ENCODE data around the gene PRMT3. TPM values are rescaled to one million over a fixed set of nuclear protein-coding genes. Genes with fewer than 3 reads are reported as not detected.

PRMT3 gene
- total RNA-seq, 2 donors from 2014 or later: 21.4 to 42.0 TPM

GRCh38 chr11:20493340-20493739 is 105.8 kb downstream of the PRMT3 start:
- no peak for ATAC-seq (replicated peaks)
- Mint-ChIP-seq H3K36me3 (ENCODE audit: low read depth) (peaks cover 61% of the 10 kb centered on the region), H3K4me3 (no peak overlapping the region)

DNA sequence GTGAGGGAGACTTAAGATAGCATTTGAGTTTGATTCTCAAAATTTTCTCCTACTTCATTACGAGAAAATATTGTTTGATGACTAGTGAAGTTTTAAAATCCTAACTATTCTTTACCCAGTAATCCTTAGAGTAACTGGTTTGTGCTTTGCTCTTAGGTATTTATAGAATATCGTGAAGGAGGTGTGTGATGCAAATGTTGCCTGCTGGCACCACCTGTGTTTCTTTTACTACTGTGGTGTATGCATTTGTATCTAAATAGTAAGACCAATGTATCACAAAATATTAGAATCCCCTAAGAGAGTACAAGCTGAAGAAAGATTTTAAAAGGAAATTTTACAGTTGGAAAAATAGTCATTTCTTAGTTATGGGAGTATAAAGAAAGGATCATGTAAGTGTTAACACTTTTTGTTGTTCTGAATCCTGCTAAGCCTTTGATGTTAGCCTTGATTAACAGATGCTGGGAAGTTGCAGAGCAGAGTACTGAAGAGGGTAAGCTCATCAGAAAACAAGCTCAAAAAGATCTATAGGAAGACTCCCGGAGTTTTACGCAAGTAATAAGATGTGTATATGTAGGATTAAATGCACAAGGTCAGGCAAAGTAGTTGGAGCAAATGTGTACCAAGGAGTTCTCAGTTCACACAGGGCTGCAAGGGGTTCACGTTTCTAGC is 109.7 kb downstream of the PRMT3 start:
- Mint-ChIP-seq H3K4me3 (no peak overlapping the region), H3K4me1 (peaks cover 9% of the 10 kb centered on the region), H3K27ac (peak overlapping the region; percentile 16), H3K36me3 (ENCODE audit: low read depth) (peaks cover 68% of the 10 kb centered on the region), H3K27me3 (no peaks in the 10 kb centered on the region), H3K9me3 (no peaks in the 10 kb centered on the region)
- no peak for ATAC-seq (replicated peaks)

More at GRCh38 chr11:20493340-20493739, 105.8 kb downstream of the PRMT3 start:
- Mint-ChIP-seq H3K4me1 (peaks cover 9% of the 10 kb centered on the region), H3K27ac (no peak overlapping the region), H3K9me3 (no peaks in the 10 kb centered on the region), H3K27me3 (no peaks in the 10 kb centered on the region)

DNA sequence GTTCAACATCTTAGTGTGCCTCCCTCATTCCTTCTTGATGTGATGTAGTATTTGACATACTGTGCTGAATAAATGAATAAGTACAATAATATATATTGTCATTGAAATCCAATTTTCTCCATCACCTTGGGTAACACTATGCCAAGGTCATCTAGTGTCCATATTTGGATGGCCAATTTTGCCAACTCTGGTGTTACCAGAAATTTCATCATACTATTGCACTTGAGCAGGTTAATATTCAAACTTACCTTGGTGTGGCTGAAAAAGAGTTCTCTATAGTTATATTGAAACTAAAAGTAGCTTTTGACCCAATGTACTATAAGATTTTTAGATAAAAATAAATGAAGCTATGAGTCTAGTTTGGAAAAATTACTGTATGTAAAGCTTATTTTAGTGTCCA is 113.7 kb downstream of the PRMT3 start:
- no peak for ATAC-seq (replicated peaks)
- Mint-ChIP-seq H3K4me3 (no peak overlapping the region), H3K27me3 (no peaks in the 10 kb centered on the region), H3K4me1 (peaks cover 9% of the 10 kb centered on the region), H3K9me3 (no peaks in the 10 kb centered on the region), H3K36me3 (ENCODE audit: low read depth) (peaks cover 69% of the 10 kb centered on the region), H3K27ac (no peak overlapping the region)

DNA sequence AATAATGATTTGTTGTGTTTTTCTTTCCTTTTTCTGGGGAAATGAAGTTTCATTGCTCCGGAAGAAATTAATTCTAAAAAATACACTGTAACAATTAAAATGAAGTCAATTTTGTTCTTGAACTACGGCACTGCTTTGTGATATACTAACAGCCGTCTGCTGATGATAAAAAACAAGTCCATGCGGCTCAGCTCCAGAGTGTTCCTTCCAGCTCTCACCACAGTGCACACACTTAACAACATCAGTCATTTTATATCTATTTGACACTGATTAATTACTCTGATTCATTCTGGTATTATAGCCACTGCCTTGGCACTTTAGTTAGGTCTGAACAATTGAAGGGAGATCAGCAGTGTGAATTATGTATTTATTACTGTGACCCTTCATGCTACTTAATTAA is 114.5 kb downstream of the PRMT3 start:
- no peak for ATAC-seq (replicated peaks)
- Mint-ChIP-seq H3K9me3 (no peaks in the 10 kb centered on the region), H3K36me3 (ENCODE audit: low read depth) (peaks cover 64% of the 10 kb centered on the region), H3K27ac (no peak overlapping the region), H3K4me1 (peaks cover 9% of the 10 kb centered on the region), H3K27me3 (no peaks in the 10 kb centered on the region), H3K4me3 (no peak overlapping the region)

DNA sequence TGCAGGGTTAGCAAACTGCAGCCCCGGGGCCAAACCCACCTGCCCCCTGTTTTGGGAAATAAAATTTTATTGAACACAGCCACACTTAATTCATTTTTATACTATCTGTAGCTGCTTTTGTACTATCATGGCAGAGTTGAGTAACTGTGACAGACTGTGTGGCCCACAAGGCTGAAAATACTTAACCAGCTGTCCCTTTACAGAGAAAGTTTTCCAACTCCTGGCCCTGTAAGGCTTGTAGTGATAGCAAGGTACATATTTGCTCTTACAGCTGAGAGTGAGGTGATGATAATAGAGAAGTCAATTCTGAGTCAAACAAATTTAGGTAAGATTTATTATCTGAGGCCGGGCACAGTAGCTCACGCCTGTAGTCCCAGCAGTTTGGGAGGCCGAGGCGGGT is 124.5 kb downstream of the PRMT3 start:
- ATAC-seq (replicated peaks): no peak
- H3K27me3 Mint-ChIP-seq: no peaks in the 10 kb centered on the region
- no peak overlapping the region for H3K27ac Mint-ChIP-seq
- H3K36me3 Mint-ChIP-seq (ENCODE audit: low read depth): peaks cover 16% of the 10 kb centered on the region
- H3K9me3 Mint-ChIP-seq: no peaks in the 10 kb centered on the region
- no peaks in the 10 kb centered on the region for H3K4me1 Mint-ChIP-seq
- no peak overlapping the region for H3K4me3 Mint-ChIP-seq

GRCh38 chr11:20512869-20513268 is 125.4 kb downstream of the PRMT3 start:
- Mint-ChIP-seq H3K36me3 (ENCODE audit: low read depth) (peaks cover 10% of the 10 kb centered on the region), H3K4me1 (no peaks in the 10 kb centered on the region), H3K27ac (no peak overlapping the region), H3K27me3 (peaks cover 1% of the 10 kb centered on the region), H3K9me3 (no peaks in the 10 kb centered on the region), H3K4me3 (no peak overlapping the region)
- ATAC-seq (replicated peaks): no peak

GRCh38 chr11:20518323-20518834 is 130.9 kb downstream of the PRMT3 start:
- H3K9me3 Mint-ChIP-seq: no peaks in the 10 kb centered on the region
- H3K27ac Mint-ChIP-seq: no peak overlapping the region
- H3K4me3 Mint-ChIP-seq: no peak overlapping the region
- ATAC-seq (replicated peaks): no peak
- H3K36me3 Mint-ChIP-seq (ENCODE audit: low read depth): no peaks in the 10 kb centered on the region
- peaks cover 19% of the 10 kb centered on the region for H3K27me3 Mint-ChIP-seq
- no peaks in the 10 kb centered on the region for H3K4me1 Mint-ChIP-seq

GRCh38 chr11:20522536-20522935 is 135.0 kb downstream of the PRMT3 start:
- H3K9me3 Mint-ChIP-seq: no peaks in the 10 kb centered on the region
- ATAC-seq (replicated peaks): no peak
- no peaks in the 10 kb centered on the region for H3K36me3 Mint-ChIP-seq (ENCODE audit: low read depth)
- H3K27me3 Mint-ChIP-seq: peaks cover 20% of the 10 kb centered on the region
- H3K27ac Mint-ChIP-seq: no peak overlapping the region
- H3K4me1 Mint-ChIP-seq: no peaks in the 10 kb centered on the region
- H3K4me3 Mint-ChIP-seq: no peak overlapping the region

DNA sequence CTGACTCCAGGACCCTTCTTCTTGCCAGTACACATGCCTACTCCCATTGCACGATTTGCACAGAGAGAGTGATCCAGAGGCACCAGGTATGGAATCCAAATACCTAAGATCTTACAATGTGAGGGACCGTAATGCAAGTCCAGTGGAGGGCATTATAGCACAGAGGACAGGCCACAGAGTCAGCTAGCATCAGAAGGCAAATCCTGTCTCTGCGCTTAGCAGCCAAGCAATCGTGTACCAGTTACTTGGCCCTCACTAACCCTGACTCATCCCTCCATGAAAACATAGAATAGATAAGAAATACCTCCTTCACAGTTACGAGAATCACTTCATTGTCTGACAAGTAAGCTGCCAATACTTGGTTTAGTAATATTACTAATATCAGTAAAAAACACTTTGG is 142.2 kb downstream of the PRMT3 start:
- H3K27me3 Mint-ChIP-seq: peaks cover 13% of the 10 kb centered on the region
- H3K36me3 Mint-ChIP-seq (ENCODE audit: low read depth): no peaks in the 10 kb centered on the region
- H3K4me1 Mint-ChIP-seq: no peaks in the 10 kb centered on the region
- no peaks in the 10 kb centered on the region for H3K9me3 Mint-ChIP-seq
- ATAC-seq (replicated peaks): no peak
- H3K27ac Mint-ChIP-seq: no peak overlapping the region
- no peak overlapping the region for H3K4me3 Mint-ChIP-seq

DNA sequence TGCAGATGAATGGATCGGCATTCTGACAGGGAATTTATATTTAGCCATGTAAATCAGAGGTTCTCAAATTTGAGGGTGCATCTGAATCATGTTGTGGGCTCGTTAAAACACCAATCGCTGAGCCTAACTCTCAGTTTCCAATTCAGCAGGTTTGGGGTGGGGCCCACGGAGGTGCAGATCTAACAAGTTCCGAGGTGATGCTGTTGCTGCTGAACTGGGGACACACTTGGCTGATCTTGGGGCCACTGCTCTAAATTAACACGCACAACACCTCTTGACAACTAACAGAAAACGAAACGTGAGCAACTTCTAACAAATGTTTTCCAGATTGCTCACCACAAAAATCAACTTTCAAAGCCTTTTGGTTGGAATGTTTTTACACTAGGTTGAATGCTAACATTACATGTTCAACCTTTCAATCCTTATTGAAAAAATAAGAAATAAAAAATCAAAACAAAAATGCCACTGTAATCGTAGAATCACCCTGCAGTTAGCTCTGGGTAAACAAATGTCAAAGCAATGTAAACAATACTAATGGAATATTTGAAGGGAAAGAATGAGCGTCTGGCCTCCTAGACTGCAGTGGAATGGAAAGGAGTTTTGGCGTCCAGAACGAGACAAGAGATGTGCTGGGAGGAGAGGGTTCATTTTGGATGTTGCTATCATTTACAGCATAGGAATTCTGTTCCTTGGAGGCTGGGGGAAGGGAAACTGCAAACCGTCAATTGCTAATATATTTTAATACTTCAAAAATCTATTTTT is 143.6 kb downstream of the PRMT3 start:
- Mint-ChIP-seq H3K4me1 (no peaks in the 10 kb centered on the region), H3K36me3 (ENCODE audit: low read depth) (no peaks in the 10 kb centered on the region), H3K4me3 (no peak overlapping the region), H3K27me3 (peaks cover 15% of the 10 kb centered on the region), H3K9me3 (no peaks in the 10 kb centered on the region), H3K27ac (no peak overlapping the region)
- ATAC-seq (replicated peaks): no peak

GRCh38 chr11:20535271-20535881 is 147.9 kb downstream of the PRMT3 start:
- Mint-ChIP-seq H3K27ac (no peak overlapping the region), H3K36me3 (ENCODE audit: low read depth) (no peaks in the 10 kb centered on the region), H3K4me1 (no peaks in the 10 kb centered on the region), H3K9me3 (peaks cover 6% of the 10 kb centered on the region), H3K27me3 (peaks cover 28% of the 10 kb centered on the region), H3K4me3 (no peak overlapping the region)
- no peak for ATAC-seq (replicated peaks)

GRCh38 chr11:20536365-20536764 is 148.8 kb downstream of the PRMT3 start:
- H3K27me3 Mint-ChIP-seq: peaks cover 29% of the 10 kb centered on the region
- no peak overlapping the region for H3K4me3 Mint-ChIP-seq
- peaks cover 6% of the 10 kb centered on the region for H3K9me3 Mint-ChIP-seq
- no peaks in the 10 kb centered on the region for H3K36me3 Mint-ChIP-seq (ENCODE audit: low read depth)
- no peak overlapping the region for H3K27ac Mint-ChIP-seq
- no peaks in the 10 kb centered on the region for H3K4me1 Mint-ChIP-seq
- no peak for ATAC-seq (replicated peaks)

DNA sequence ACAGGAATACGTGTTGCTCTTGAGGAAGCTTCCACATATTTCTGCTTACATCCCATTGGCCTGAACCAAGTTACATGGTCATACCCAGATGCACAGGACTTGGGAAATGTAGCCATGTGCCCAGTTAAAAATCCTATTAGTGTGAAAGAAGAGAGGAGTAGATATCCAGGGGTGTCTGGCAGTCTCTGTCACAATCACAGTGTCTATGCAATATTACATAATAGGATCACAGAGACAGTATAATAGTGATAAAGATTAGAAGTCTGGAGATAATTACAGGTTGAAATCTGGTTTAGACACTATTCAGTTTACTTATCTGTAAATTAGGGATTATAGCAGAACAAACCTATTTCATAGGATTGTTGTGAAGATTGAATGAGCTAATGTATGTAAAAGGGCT is 149.3 kb downstream of the PRMT3 start:
- H3K27ac Mint-ChIP-seq: no peak overlapping the region
- peaks cover 30% of the 10 kb centered on the region for H3K27me3 Mint-ChIP-seq
- no peak for ATAC-seq (replicated peaks)
- no peak overlapping the region for H3K4me3 Mint-ChIP-seq
- H3K4me1 Mint-ChIP-seq: no peaks in the 10 kb centered on the region
- H3K36me3 Mint-ChIP-seq (ENCODE audit: low read depth): no peaks in the 10 kb centered on the region
- H3K9me3 Mint-ChIP-seq: peaks cover 6% of the 10 kb centered on the region

DNA sequence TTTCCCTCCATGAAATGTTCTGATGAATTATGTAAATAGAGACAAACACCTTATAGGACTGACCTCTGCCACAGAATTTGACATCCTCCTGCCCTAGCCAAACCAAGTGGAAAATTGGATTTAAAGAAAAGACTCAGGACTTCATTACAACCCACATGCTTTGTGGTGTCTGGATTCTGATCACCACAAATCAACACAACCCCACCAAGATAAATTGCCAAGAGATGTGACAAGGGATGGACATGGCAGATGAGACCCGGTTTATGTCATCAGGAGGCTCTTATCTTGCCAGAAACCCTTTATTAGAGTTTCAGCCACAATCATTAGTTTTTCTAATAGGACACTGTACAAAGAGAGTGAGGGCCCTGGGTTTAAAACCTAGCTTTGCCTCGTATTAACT is 154.0 kb downstream of the PRMT3 start:
- Mint-ChIP-seq H3K27me3 (peaks cover 15% of the 10 kb centered on the region), H3K4me1 (no peaks in the 10 kb centered on the region), H3K36me3 (ENCODE audit: low read depth) (no peaks in the 10 kb centered on the region), H3K27ac (no peak overlapping the region), H3K4me3 (no peak overlapping the region), H3K9me3 (peaks cover 6% of the 10 kb centered on the region)
- ATAC-seq (replicated peaks): no peak

Measured in activated T-helper 17 cell treated with anti-CD3 and anti-CD28 coated beads, Interleukin-2, amount 50 U/mL, for 72 hours (primary cell).